ENCODE results near the gene NAA10.

Gene NAA10

GRCh38 chrX:153913211-153913610, 21.6 kb downstream of the NAA10 start:
- TF ChIP-seq TAF1 (IDR thresholded peaks at IDR 0.05; ENCODE audit: borderline replicate concordance, insufficient read depth, low read length) (no peak), FOXP2 (optimal IDR thresholded peaks at IDR 0.05; ENCODE audit: borderline replicate concordance, extremely low read depth, extremely low read length, insufficient read depth) (no peak), POLR2AphosphoS5 (IDR thresholded peaks at IDR 0.05; ENCODE audit: low read depth, low read length) (no peak), SIN3A (IDR thresholded peaks at IDR 0.05; ENCODE audit: borderline replicate concordance, insufficient read depth, low read length) (no peak)
- TF ChIP-seq, protein P1, sequence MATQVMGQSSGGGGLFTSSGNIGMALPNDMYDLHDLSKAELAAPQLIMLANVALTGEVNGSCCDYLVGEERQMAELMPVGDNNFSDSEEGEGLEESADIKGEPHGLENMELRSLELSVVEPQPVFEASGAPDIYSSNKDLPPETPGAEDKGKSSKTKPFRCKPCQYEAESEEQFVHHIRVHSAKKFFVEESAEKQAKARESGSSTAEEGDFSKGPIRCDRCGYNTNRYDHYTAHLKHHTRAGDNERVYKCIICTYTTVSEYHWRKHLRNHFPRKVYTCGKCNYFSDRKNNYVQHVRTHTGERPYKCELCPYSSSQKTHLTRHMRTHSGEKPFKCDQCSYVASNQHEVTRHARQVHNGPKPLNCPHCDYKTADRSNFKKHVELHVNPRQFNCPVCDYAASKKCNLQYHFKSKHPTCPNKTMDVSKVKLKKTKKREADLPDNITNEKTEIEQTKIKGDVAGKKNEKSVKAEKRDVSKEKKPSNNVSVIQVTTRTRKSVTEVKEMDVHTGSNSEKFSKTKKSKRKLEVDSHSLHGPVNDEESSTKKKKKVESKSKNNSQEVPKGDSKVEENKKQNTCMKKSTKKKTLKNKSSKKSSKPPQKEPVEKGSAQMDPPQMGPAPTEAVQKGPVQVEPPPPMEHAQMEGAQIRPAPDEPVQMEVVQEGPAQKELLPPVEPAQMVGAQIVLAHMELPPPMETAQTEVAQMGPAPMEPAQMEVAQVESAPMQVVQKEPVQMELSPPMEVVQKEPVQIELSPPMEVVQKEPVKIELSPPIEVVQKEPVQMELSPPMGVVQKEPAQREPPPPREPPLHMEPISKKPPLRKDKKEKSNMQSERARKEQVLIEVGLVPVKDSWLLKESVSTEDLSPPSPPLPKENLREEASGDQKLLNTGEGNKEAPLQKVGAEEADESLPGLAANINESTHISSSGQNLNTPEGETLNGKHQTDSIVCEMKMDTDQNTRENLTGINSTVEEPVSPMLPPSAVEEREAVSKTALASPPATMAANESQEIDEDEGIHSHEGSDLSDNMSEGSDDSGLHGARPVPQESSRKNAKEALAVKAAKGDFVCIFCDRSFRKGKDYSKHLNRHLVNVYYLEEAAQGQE (IDR thresholded peaks at IDR 0.05; ENCODE audit: insufficient read depth in 1 of 2, low read depth in 2 of 2, low read length in 2 of 2) = no peak

GRCh38 chrX:153911798-153912197, 23.0 kb downstream of the NAA10 start:
- TF ChIP-seq, protein P1 (IDR thresholded peaks at IDR 0.05; ENCODE audit: insufficient read depth in 1 of 2, low read depth in 2 of 2, low read length in 2 of 2) = no peak
- no peak for TF ChIP-seq POLR2AphosphoS5 (IDR thresholded peaks at IDR 0.05; ENCODE audit: low read depth, low read length)
- no peak for TF ChIP-seq TAF1 (IDR thresholded peaks at IDR 0.05; ENCODE audit: borderline replicate concordance, insufficient read depth, low read length)
- TF ChIP-seq FOXP2 (optimal IDR thresholded peaks at IDR 0.05; ENCODE audit: borderline replicate concordance, extremely low read depth, extremely low read length, insufficient read depth) = no peak
- TF ChIP-seq SIN3A (IDR thresholded peaks at IDR 0.05; ENCODE audit: borderline replicate concordance, insufficient read depth, low read length) = no peak

DNA sequence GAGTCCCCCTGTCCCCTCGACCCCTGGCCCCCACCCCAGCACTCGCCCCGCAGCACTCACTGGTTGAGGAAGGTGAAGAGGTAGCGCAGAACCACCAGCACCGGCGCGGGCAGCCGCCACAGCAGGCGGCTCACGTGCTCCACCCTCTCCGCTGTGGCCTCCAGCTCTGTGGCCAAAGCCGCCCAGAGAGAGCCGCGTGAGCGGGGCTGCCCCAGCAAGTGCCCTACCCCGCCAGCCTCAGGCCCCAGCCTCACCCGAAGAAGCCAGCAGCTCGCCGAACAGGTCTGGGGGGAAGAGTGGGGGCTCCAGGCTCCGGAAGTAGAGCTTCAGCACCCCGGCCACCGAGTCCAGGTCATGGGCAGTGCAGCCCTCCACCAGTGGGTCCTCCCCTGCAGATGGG, 24.4 kb downstream of the NAA10 start:
- TF ChIP-seq TAF1 (IDR thresholded peaks at IDR 0.05; ENCODE audit: borderline replicate concordance, insufficient read depth, low read length) (no peak), POLR2AphosphoS5 (IDR thresholded peaks at IDR 0.05; ENCODE audit: low read depth, low read length) (no peak)
- TF ChIP-seq, protein P1 (IDR thresholded peaks at IDR 0.05; ENCODE audit: insufficient read depth in 1 of 2, low read depth in 2 of 2, low read length in 2 of 2) = no peak

GRCh38 chrX:153909980-153910360, 24.9 kb downstream of the NAA10 start:
- no peak for TF ChIP-seq SIN3A (IDR thresholded peaks at IDR 0.05; ENCODE audit: borderline replicate concordance, insufficient read depth, low read length)
- no peak for TF ChIP-seq FOXP2 (optimal IDR thresholded peaks at IDR 0.05; ENCODE audit: borderline replicate concordance, extremely low read depth, extremely low read length, insufficient read depth)
- TF ChIP-seq, protein P1 (IDR thresholded peaks at IDR 0.05; ENCODE audit: insufficient read depth in 1 of 2, low read depth in 2 of 2, low read length in 2 of 2) = no peak
- TF ChIP-seq POLR2AphosphoS5 (IDR thresholded peaks at IDR 0.05; ENCODE audit: low read depth, low read length) = no peak
- no peak for TF ChIP-seq TAF1 (IDR thresholded peaks at IDR 0.05; ENCODE audit: borderline replicate concordance, insufficient read depth, low read length)

All from PFSK-1 (cell line).